B cell (primary cell): ENCODE data around the gene MAP2K6. TPM values are rescaled to one million over a fixed set of nuclear protein-coding genes. Genes with fewer than 3 reads are reported as not detected.

Experiments
- ATAC-seq: fragments of 200-7000 bp; cut with Tn5 transposase; one replicate; pipeline ENCODE4 v1.10.0; 2021; ENCODE audit warnings: low read depth, mild to moderate bottlenecking, moderate number of reproducible peaks, moderate library complexity
- CTCF ChIA-PET: fragments of 350-600 bp; sonication (Branson Sonifier 250); formaldehyde crosslinking; loops from one replicate; lab custom pipeline; 2021; ENCODE audit warnings: antibody characterized with exemption, inconsistent platforms; lab: Charles Lee
- POLR2A ChIA-PET: fragments of 350-600 bp; sonication (Branson Sonifier 250); formaldehyde crosslinking; loops from one replicate; lab custom pipeline; 2021; ENCODE audit warnings: antibody characterized with exemption; lab: Charles Lee
- DNase-seq: peaks from one replicate; pipeline ENCODE4 v3.0.0; 2013
- H2AFZ ChIP-seq: 2 replicates; pipeline ENCODE4 v1.6.1; 2012; ENCODE audit warnings: mild to moderate bottlenecking, low read depth, low read length; ENCODE audit not compliant: insufficient read depth, poor library complexity, severe bottlenecking
- H3K27ac ChIP-seq, 2 donors: 1 replicate in 1 of 2; 2 replicates in 1 of 2; pipeline ENCODE4 v1.5.1; 2012 to 2013; ENCODE audit warnings: low read length in 2 of 2, mild to moderate bottlenecking in 2 of 2, moderate library complexity in 1 of 2
- H3K27me3 ChIP-seq, 4 experiments: fragments of 200-600 bp in 1 of 4; sonication (generic) in 1 of 4; replicated peaks in 1 of 4; 1 replicate in 2 of 4; 2 replicates in 2 of 4; pipeline versions ENCODE4 v1.6.1 to v1.7.0; 2013 to 2016; ENCODE audit warnings: low read length in 3 of 4, mild to moderate bottlenecking in 2 of 4, mixed read lengths in 1 of 4, moderate library complexity in 1 of 4; ENCODE audit not compliant: insufficient read depth in 4 of 4, control insufficient read depth in 3 of 4; ENCODE audit errors: control extremely low read depth in 1 of 4
- H3K36me3 ChIP-seq, 2 experiments: replicated peaks in 1 of 2; 1 replicate in 1 of 2; 2 replicates in 1 of 2; pipeline versions ENCODE4 v1.6.1 to v1.7.1; 2013; ENCODE audit warnings: low read length in 1 of 2; ENCODE audit not compliant: insufficient read depth in 2 of 2, control insufficient read depth in 1 of 2; ENCODE audit errors: control extremely low read depth in 1 of 2, extremely low read depth in 1 of 2
- H3K4me1 ChIP-seq, 2 donors: fragments of 200-600 bp in 1 of 2; sonication (generic) in 1 of 2; 1 replicate in 1 of 2; 2 replicates in 1 of 2; pipeline versions ENCODE4 v1.5.1 to v1.6.1; 2013 to 2017; ENCODE audit warnings: low read length in 2 of 2; ENCODE audit not compliant: control insufficient read depth in 2 of 2, insufficient read depth in 2 of 2
- H3K4me2 ChIP-seq: replicated peaks from 2 replicates; pipeline ENCODE3; 2012; ENCODE audit warnings: mild to moderate bottlenecking, low read depth, low read length; ENCODE audit not compliant: poor library complexity, severe bottlenecking
- H3K4me3 ChIP-seq, 5 experiments: fragments of 200-600 bp in 1 of 5; sonication (generic) in 1 of 5; 1 replicate in 3 of 5; 2 replicates in 2 of 5; pipeline versions ENCODE4 v1.5.1 to v1.7.0; 2011 to 2016; ENCODE audit warnings: low read length in 4 of 5, mild to moderate bottlenecking in 4 of 5, low read depth in 2 of 5, control low read depth in 1 of 5, moderate library complexity in 1 of 5; ENCODE audit not compliant: insufficient read depth in 1 of 5; ENCODE audit errors: control extremely low read depth in 1 of 5, extremely low read depth in 1 of 5
- H3K79me2 ChIP-seq: fragments of 200-600 bp; sonication (generic); one replicate; pipeline ENCODE4 v1.6.0; 2016; ENCODE audit warnings: low read length; ENCODE audit not compliant: control insufficient read depth, insufficient read depth
- H3K9ac ChIP-seq: fragments of 200-600 bp; sonication (generic); 2 replicates; pipeline ENCODE4 v1.6.1; 2017; ENCODE audit warnings: mild to moderate bottlenecking, low read length, moderate library complexity
- H3K9me3 ChIP-seq, 3 donors: one replicate each; pipeline versions ENCODE4 v1.6.1 to v1.7.1; 2013; ENCODE audit warnings: low read length in 2 of 3; ENCODE audit not compliant: control insufficient read depth in 2 of 3, insufficient read depth in 1 of 3; ENCODE audit errors: control extremely low read depth in 1 of 3
- H4K20me1 ChIP-seq: 2 replicates; pipeline ENCODE4 v1.6.0; 2012; ENCODE audit warnings: mild to moderate bottlenecking, low read length; ENCODE audit not compliant: insufficient read depth, control insufficient read depth, poor library complexity, severe bottlenecking
- H3K27ac Mint-ChIP-seq: one replicate; pipeline ENCODE4 v1.8.0; 2021; ENCODE audit warnings: mixed read lengths
- H3K27me3 Mint-ChIP-seq: one replicate; pipeline ENCODE4 v1.8.0; 2021; ENCODE audit warnings: mixed read lengths
- H3K4me1 Mint-ChIP-seq: one replicate; pipeline ENCODE4 v1.8.0; 2021; ENCODE audit warnings: mixed read lengths
- H3K4me3 Mint-ChIP-seq: one replicate; pipeline ENCODE4 v1.8.0; 2021; ENCODE audit warnings: mixed read lengths
- H3K9me3 Mint-ChIP-seq: one replicate; pipeline ENCODE4 v1.8.0; 2022; ENCODE audit warnings: mixed read lengths; ENCODE audit not compliant: insufficient read depth
- EZH2 ChIP-seq: IDR thresholded peaks from 2 replicates; pipeline ENCODE4 v1.6.1; 2012; ENCODE audit warnings: borderline replicate concordance, low read depth, mild to moderate bottlenecking, moderate library complexity, low read length; ENCODE audit not compliant: insufficient read depth, poor library complexity, severe bottlenecking
- WGBS: methylation state at CpG from one replicate; pipeline ENCODE4 v1.1.5; 2013; ENCODE audit warnings: missing lambda C conversion rate; ENCODE audit not compliant: insufficient coverage; 5-methylcytosine and 5-hydroxymethylcytosine counted together
- intact Hi-C: fragments of 100-400 bp; cut with micrococcal nuclease; formaldehyde crosslinking; loops from one replicate; pipeline ENCODE4 v1.10.0; 2022
- polyA plus RNA-seq: library from polyadenylated mRNA; depleted of rRNA; stranded (reverse); fragments of >200 nt; gene quantifications from 2 replicates; pipeline ENCODE4 v1.2.3, GENCODE V29; 2012
- total RNA-seq, 2 donors: library from RNA; stranded (reverse); fragments of 120-200 nt in 1 of 2; gene quantifications; 1 replicate in 1 of 2; 2 replicates in 1 of 2; pipeline versions ENCODE4 v1.2.3 to v1.2.4, GENCODE V29; 2013 to 2022
- TF ChIP-seq, protein P1 (sequence below): fragments of 200-600 bp; IDR thresholded peaks from one replicate; pipeline ENCODE4 v1.8.0; 2022; ENCODE audit warnings: antibody characterized with exemption, mild to moderate bottlenecking

Gene MAP2K6
- total and polyA plus RNA-seq, 2 donors (not counting 1 experiment from before 2014, with no cell fraction given): 2.4 to 7.7 TPM

DNA sequence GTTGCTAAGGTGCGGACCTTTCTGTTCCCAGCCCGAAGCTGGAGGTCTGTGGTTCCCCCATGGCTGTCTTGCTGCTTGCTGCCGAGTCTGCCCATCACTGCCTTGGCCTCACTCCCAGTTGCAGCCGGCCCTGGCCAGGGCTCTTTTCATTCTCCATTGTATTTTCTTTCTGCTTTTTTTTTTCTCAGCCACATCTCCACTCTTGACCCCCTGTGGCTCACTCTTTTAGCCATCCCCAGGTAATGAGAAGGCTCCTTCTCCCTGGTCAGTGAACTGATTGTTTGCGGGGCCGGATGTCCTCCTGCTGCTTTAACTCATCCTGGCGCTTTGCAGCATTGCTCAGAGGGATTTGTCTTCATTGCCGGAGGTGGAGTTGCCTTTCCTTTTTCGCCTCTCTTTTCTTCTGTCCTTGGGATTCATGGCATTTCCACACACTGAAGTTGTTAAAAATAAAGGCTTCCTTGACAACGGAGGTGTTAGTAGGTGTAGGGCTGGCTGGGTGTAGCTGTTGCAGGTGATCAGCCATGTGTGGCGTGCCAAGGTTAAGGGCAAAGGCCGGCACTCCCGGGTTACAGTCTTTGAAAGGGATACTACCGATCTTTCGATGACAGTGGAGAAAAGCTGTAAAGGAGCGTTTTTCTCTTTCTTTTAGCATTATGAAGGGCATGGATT, 34.1 kb downstream of the MAP2K6 start:
- Mint-ChIP-seq H3K27me3 (no peaks in the 10 kb centered on the region), H3K4me1 (peaks cover 31% of the 10 kb centered on the region), H3K9me3 (no peaks in the 10 kb centered on the region), H3K4me3 (no peak overlapping the region), H3K27ac (no peak overlapping the region)
- Histone ChIP-seq H3K4me1 (peaks cover 13 to 19% of the 10 kb centered on the region in 2 donors), H3K27me3 (no peaks in the 10 kb centered on the region), H3K4me3 (no peak overlapping the region), H3K27ac (no peak overlapping the region), H3K79me2 (peaks cover 12% of the 10 kb centered on the region), H2AFZ (no peak overlapping the region), H3K9me3 (no peaks in the 10 kb centered on the region), H4K20me1 (peaks cover 3% of the 10 kb centered on the region), H3K36me3 (no peaks in the 10 kb centered on the region), H3K9ac (no peak overlapping the region), H3K4me2 (no peak overlapping the region)
- intact Hi-C loops: no loop called here
- TF ChIP-seq, protein P1, sequence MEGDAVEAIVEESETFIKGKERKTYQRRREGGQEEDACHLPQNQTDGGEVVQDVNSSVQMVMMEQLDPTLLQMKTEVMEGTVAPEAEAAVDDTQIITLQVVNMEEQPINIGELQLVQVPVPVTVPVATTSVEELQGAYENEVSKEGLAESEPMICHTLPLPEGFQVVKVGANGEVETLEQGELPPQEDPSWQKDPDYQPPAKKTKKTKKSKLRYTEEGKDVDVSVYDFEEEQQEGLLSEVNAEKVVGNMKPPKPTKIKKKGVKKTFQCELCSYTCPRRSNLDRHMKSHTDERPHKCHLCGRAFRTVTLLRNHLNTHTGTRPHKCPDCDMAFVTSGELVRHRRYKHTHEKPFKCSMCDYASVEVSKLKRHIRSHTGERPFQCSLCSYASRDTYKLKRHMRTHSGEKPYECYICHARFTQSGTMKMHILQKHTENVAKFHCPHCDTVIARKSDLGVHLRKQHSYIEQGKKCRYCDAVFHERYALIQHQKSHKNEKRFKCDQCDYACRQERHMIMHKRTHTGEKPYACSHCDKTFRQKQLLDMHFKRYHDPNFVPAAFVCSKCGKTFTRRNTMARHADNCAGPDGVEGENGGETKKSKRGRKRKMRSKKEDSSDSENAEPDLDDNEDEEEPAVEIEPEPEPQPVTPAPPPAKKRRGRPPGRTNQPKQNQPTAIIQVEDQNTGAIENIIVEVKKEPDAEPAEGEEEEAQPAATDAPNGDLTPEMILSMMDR: no peak
- TF ChIP-seq EZH2: no peak
- ATAC-seq (no peak), DNase-seq (no peak)
- CTCF ChIA-PET: no interaction called here
- 95% methylated on average over 10 of the region's 16 CpGs for WGBS
- POLR2A ChIA-PET: no interaction called here

DNA sequence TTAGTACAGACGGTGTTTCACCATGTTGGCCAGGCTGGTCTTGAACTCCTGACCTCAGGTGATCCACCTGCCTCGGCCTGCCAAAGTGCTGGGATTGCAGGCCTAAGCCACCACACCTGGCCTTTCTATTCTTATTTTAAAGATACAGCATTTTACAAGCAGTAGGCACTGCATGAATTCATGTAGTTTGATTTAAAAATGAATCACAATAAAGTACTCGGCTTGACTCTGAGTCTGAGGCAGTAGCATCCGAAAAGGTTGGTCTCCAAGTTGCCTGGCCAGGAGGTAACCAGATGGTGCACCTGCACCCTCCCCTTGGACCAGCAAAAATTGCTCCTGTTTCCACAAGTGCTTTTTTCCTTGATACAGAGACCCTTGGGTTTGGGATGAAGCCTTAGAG, 35.6 kb downstream of the MAP2K6 start:
- Histone ChIP-seq H3K4me2 (no peak overlapping the region), H3K4me3 (no peak overlapping the region), H3K4me1 (peaks cover 13 to 19% of the 10 kb centered on the region in 2 donors), H4K20me1 (peaks cover 3% of the 10 kb centered on the region), H3K9ac (no peak overlapping the region), H2AFZ (no peak overlapping the region), H3K27me3 (no peaks in the 10 kb centered on the region), H3K79me2 (peaks cover 12% of the 10 kb centered on the region), H3K36me3 (no peaks in the 10 kb centered on the region), H3K9me3 (no peaks in the 10 kb centered on the region), H3K27ac (no peak overlapping the region)
- TF ChIP-seq, protein P1: no peak
- no peak for TF ChIP-seq EZH2
- ChIA-PET CTCF (no interaction called here), POLR2A (no interaction called here)
- no peak overlapping the region for H3K27ac Mint-ChIP-seq
- 100% methylated on average over 2 of the region's 4 CpGs for WGBS
- DNase-seq (no peak), ATAC-seq (no peak)
- no peaks in the 10 kb centered on the region for H3K27me3 Mint-ChIP-seq
- intact Hi-C loops: no loop called here
- no peak overlapping the region for H3K4me3 Mint-ChIP-seq
- no peaks in the 10 kb centered on the region for H3K9me3 Mint-ChIP-seq
- H3K4me1 Mint-ChIP-seq: peaks cover 27% of the 10 kb centered on the region
